ENCODE measurements around the gene LBHD2. TPM values are rescaled to one million over a fixed set of nuclear protein-coding genes. Genes with fewer than 3 reads are reported as not detected.

Gene LBHD2
- total RNA-seq, 1 donor from 2014 or later = not detected

DNA sequence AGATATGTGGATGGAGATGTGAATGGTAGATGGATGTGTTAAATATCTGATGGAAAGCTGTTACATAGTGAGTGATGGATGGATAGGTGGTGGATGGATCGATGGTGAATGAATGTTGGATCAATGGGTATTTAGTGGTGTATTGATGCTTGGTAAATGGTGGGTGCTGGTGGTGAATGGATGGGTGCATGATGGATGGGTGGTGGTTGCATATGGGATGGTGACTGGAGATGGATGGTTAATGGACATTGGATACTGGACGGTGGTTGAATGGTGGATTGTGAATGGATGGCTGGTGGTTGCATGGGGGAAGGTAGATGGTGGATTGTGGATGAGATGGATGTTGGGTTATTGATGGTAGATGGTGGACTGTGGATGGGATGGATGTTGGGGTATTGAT, 2.1 kb upstream of the LBHD2 start:
- no peaks in the 10 kb centered on the region for H3K36me3 Mint-ChIP-seq (ENCODE audit: low read depth, unreplicated experiment)
- Histone ChIP-seq H3K27me3 (ENCODE audit: insufficient read depth, low read length) (peaks cover 11% of the 10 kb centered on the region), H2AFZ (ENCODE audit: low read depth, low read length) (no peak overlapping the region), H3K4me1 (ENCODE audit: insufficient read depth, low read length) (no peaks in the 10 kb centered on the region), H3K79me2 (ENCODE audit: insufficient read depth, low read length) (no peaks in the 10 kb centered on the region), H3K4me2 (ENCODE audit: low read length) (no peak overlapping the region), H3K36me3 (ENCODE audit: insufficient read depth, low read length) (no peaks in the 10 kb centered on the region), H3K27ac (ENCODE audit: low read depth, low read length) (no peak overlapping the region), H3K4me3 (ENCODE audit: insufficient read depth, low read depth, low read length) (no peak overlapping the region), H3K9me3 (ENCODE audit: insufficient read depth, low read depth, low read length) (no peaks in the 10 kb centered on the region), H4K20me1 (ENCODE audit: insufficient read depth, low read length) (no peaks in the 10 kb centered on the region), H3K9ac (ENCODE audit: low read length) (no peak overlapping the region)
- FAIRE-seq (no peak), DNase-seq (ENCODE audit: low read depth) (no peak)
- H3K27me3 Mint-ChIP-seq (ENCODE audit: low read depth, unreplicated experiment) = peaks cover 12% of the 10 kb centered on the region
- no peak overlapping the region for H3K27ac Mint-ChIP-seq (ENCODE audit: unreplicated experiment)
- H3K4me3 Mint-ChIP-seq (ENCODE audit: unreplicated experiment) = no peak overlapping the region
- no peaks in the 10 kb centered on the region for H3K9me3 Mint-ChIP-seq (ENCODE audit: unreplicated experiment)
- TF ChIP-seq EZH2 (IDR thresholded peaks at IDR 0.05; ENCODE audit: insufficient read depth, low read length) = no peak
- TF ChIP-seq, protein P1, sequence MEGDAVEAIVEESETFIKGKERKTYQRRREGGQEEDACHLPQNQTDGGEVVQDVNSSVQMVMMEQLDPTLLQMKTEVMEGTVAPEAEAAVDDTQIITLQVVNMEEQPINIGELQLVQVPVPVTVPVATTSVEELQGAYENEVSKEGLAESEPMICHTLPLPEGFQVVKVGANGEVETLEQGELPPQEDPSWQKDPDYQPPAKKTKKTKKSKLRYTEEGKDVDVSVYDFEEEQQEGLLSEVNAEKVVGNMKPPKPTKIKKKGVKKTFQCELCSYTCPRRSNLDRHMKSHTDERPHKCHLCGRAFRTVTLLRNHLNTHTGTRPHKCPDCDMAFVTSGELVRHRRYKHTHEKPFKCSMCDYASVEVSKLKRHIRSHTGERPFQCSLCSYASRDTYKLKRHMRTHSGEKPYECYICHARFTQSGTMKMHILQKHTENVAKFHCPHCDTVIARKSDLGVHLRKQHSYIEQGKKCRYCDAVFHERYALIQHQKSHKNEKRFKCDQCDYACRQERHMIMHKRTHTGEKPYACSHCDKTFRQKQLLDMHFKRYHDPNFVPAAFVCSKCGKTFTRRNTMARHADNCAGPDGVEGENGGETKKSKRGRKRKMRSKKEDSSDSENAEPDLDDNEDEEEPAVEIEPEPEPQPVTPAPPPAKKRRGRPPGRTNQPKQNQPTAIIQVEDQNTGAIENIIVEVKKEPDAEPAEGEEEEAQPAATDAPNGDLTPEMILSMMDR (IDR thresholded peaks at IDR 0.05; ENCODE audit: insufficient read depth, low read depth, low read length) = no peak
- H3K4me1 Mint-ChIP-seq (ENCODE audit: low read depth, unreplicated experiment) = no peaks in the 10 kb centered on the region

DNA sequence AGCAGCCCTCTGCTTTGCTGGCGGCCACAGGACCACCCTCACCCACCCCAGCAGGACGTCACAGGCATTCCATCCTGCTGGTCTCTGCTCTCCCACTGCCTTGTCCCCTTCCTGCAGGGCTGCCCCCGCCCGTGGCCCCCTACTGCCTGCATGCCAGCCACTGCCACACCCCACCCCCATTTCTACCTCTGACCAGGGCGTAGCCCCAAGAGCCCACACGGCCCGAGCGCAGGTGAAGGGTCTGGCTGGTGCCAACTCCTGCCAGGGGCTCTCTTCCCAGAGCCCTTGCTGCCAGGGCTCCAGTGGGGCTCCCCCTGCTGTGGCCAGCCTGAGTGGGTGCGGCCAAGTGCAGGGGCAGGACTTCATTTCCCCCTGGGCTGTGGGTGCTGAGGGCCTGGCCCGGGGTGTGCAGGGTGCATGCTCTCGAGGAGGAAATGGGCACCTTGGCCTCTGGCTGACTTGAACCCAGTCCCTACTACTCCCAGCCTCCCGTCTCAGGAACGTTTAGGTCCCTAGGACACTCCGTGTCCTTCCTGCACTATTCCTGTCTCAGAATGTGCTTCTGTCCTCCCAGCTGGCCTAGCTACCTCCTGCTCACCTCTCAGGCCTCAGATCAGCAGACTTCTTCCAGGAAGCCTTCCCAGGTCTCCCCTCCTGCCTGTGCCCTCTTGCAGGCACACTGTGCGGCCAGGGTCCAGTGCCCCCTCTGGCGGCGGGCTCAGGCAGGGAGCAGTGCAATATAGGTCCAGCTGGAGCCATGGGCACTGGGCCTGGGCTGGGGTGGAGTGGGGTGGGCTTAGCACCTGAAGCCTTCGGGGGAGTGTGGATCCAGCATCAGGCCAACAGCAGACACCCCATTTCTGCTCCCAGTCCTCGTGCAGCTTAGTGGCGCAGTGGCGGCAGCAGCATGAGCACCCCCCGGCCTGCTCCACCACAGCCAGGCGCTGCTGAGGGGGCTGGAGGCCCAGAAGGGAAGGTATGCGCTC, 1.4 kb downstream of the LBHD2 start:
- no peak overlapping the region for H3K27ac Mint-ChIP-seq (ENCODE audit: unreplicated experiment)
- no peaks in the 10 kb centered on the region for H3K36me3 Mint-ChIP-seq (ENCODE audit: low read depth, unreplicated experiment)
- no peak overlapping the region for H3K4me3 Mint-ChIP-seq (ENCODE audit: unreplicated experiment)
- H3K4me1 Mint-ChIP-seq (ENCODE audit: low read depth, unreplicated experiment) = no peaks in the 10 kb centered on the region
- no peak overlapping the region for H3K9ac ChIP-seq (ENCODE audit: low read length)
- H2AFZ ChIP-seq (ENCODE audit: low read depth, low read length) = no peak overlapping the region
- TF ChIP-seq EZH2 (IDR thresholded peaks at IDR 0.05; ENCODE audit: insufficient read depth, low read length) = no peak
- TF ChIP-seq, protein P1 (IDR thresholded peaks at IDR 0.05; ENCODE audit: insufficient read depth, low read depth, low read length) = no peak
- no peak overlapping the region for H3K4me3 ChIP-seq (ENCODE audit: insufficient read depth, low read depth, low read length)
- DNase-seq (ENCODE audit: low read depth) (no peak), FAIRE-seq (no peak)
- no peaks in the 10 kb centered on the region for H3K4me1 ChIP-seq (ENCODE audit: insufficient read depth, low read length)
- H3K36me3 ChIP-seq (ENCODE audit: insufficient read depth, low read length) = no peaks in the 10 kb centered on the region
- H4K20me1 ChIP-seq (ENCODE audit: insufficient read depth, low read length) = no peaks in the 10 kb centered on the region
- no peaks in the 10 kb centered on the region for H3K9me3 ChIP-seq (ENCODE audit: insufficient read depth, low read depth, low read length)
- H3K27me3 Mint-ChIP-seq (ENCODE audit: low read depth, unreplicated experiment) = peaks cover 25% of the 10 kb centered on the region
- H3K27ac ChIP-seq (ENCODE audit: low read depth, low read length) = no peak overlapping the region
- H3K4me2 ChIP-seq (ENCODE audit: low read length) = no peak overlapping the region
- H3K27me3 ChIP-seq (ENCODE audit: insufficient read depth, low read length) = peaks cover 15% of the 10 kb centered on the region
- H3K79me2 ChIP-seq (ENCODE audit: insufficient read depth, low read length) = no peaks in the 10 kb centered on the region
- no peaks in the 10 kb centered on the region for H3K9me3 Mint-ChIP-seq (ENCODE audit: unreplicated experiment)

Measured in astrocyte (in vitro differentiated cells and primary cell).